ENCODE results near the gene EPHA5. TPM values are rescaled to one million over a fixed set of nuclear protein-coding genes. Genes with fewer than 3 reads are reported as not detected.

EPHA5 gene
- total RNA-seq, 4 donors from 2014 or later, result 0.23 to 0.58 (median 0.37) TPM

- Histone ChIP-seq H3K4me3 (no peak overlapping the region), H3K27ac (replicated peaks in 1 of 4) (no peak overlapping the region), H3K9me3 (peaks cover 0 to 3% (median 0%) of the 10 kb centered on the region in 4 donors), H3K4me1 (no peaks in the 10 kb centered on the region), H3K36me3 (no peaks in the 10 kb centered on the region), H3K27me3 (no peaks in the 10 kb centered on the region)
- DNase-seq (ENCODE audit: extremely low spot score), result no peak
- intact Hi-C loops (cut with DNase I), result no loop called here
- TF ChIP-seq CTCF (IDR thresholded peaks at IDR 0.05), result no peak
- no peak for TF ChIP-seq EP300 (IDR thresholded peaks at IDR 0.05)
- no peak for TF ChIP-seq POLR2AphosphoS5 (IDR thresholded peaks at IDR 0.05)
- no peak for TF ChIP-seq POLR2A (IDR thresholded peaks at IDR 0.05; ENCODE audit: low read depth)
- WGBS, result 68% methylated on average over 3 of the region's 3 CpGs
Observed at GRCh38 chr4:65287071-65287470, 383.2 kb downstream of the EPHA5 start.
